Omental fat pad (tissue), 4 donors: ENCODE data around the gene SULT6B1. TPM values are rescaled to one million over a fixed set of nuclear protein-coding genes. Genes with fewer than 3 reads are reported as not detected.

Experiments
- ATAC-seq: fragments of 150-250 bp; one replicate; pipeline ENCODE4 v1.9.1; 2016; ENCODE audit warnings: mild to moderate bottlenecking, moderate library complexity; ENCODE audit not compliant: low FRiP score
- DNase-seq: peaks from one replicate; pipeline ENCODE4 v3.0.0-alpha.2; 2019; ENCODE audit warnings: low spot score
- CTCF ChIP-seq, 3 donors: fragments of 450-650 bp; IDR thresholded peaks; one replicate each; pipeline ENCODE4 v1.5.1; 2016 to 2017; ENCODE audit warnings: antibody characterized with exemption in 3 of 3, mild to moderate bottlenecking in 3 of 3, moderate library complexity in 2 of 3
- total RNA-seq, 4 donors: library from RNA; depleted of rRNA; stranded (reverse); fragments of >200 nt; gene quantifications; one replicate each; pipeline ENCODE4 v1.1.0, GENCODE V29; 2016

The SULT6B1 gene
- total RNA-seq, 4 donors from 2014 or later: not detected

- no peak for TF ChIP-seq CTCF (IDR thresholded peaks at IDR 0.05)
- DNase-seq: no peak
- no peak for ATAC-seq
These were observed 40.1 kb downstream of the SULT6B1 start for GRCh38 chr2:37148325-37148724.

DNA sequence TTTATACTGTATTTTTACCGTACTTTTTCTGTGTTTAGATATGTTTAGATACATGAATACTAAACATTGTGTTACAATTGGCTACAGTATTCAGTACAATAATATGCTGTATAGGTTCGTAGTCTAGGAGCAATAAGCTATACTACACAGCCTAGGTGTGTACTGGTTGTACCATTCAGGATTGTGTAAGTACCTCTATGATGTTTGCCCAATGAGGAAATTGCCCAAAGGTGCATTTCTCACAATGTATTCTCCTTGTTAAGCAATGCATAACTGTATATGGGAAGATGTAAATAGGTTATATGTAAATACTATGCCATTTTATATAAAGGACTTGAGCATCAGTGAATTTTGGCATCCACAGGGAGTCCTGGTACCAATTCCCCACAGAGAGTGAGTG, 42.4 kb downstream of the SULT6B1 start:
- TF ChIP-seq CTCF (IDR thresholded peaks at IDR 0.05): no peak
- ATAC-seq (no peak), DNase-seq (no peak)

DNA sequence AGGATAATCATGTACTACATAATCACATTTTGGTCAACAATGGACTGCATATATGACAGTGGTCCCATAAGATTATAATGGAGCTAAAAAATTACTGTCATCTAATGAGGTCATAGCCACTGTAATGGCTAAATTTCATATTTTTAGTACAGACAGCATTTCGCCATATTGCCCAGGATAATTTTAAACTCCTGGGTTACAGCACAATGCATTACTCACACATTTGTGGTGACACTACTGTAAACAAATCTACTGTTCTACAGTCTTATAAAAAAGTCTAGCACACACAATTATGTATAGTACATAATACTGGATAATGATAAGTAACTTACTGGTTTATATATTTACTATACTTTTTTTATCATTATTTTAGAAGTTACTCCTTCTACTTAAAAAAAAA, 44.5 kb downstream of the SULT6B1 start:
- no peak for TF ChIP-seq CTCF (IDR thresholded peaks at IDR 0.05)
- ATAC-seq (no peak), DNase-seq (no peak)

DNA sequence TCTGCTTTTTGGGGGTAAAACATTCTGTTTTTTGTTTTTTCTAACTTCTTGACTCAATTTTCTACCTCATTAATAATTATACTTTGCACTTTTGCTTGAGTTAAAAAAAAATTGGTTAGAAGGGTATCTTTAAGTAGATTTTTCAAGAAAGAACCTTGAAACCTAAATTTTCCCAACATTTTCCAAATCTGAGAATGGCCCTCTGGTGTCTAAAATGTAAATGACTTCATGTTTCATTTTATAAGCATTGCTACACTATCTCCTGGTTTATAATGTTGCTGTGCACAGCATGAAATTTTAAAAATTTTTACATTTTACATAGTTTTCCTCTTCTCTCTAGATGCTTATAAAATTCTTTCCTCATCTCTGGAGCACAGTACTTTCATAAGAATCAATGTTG, 45.9 kb downstream of the SULT6B1 start:
- ATAC-seq: no peak
- DNase-seq: no peak
- TF ChIP-seq CTCF (IDR thresholded peaks at IDR 0.05): no peak

- ATAC-seq: no peak
These were observed 55.6 kb downstream of the SULT6B1 start for GRCh38 chr2:37132914-37133313.

DNA sequence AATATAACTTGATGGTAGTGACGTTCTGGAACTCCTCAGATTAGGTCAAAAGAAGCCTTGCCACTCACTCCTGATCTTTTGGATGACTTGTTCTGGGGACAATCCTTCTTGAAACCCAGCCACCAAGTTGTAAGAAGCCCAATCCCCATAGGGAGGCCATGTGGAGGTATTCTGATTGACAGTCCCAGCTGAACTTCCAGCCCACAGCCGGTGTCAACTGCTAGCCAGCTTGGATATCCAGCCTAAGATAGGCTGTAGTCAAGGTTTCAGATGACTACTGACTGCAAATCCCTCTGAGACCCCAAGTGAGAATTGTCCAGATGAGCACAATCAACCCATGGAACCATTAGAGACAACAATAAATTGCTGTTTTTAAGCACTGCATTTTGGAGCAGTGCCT, 63.1 kb downstream of the SULT6B1 start:
- ATAC-seq (no peak), DNase-seq (no peak)
- no peak for TF ChIP-seq CTCF (IDR thresholded peaks at IDR 0.05)

More at GRCh38 chr2:37132914-37133313, 55.6 kb downstream of the SULT6B1 start:
- no peak for TF ChIP-seq CTCF (IDR thresholded peaks at IDR 0.05)
- no peak for DNase-seq

- TF ChIP-seq CTCF (IDR thresholded peaks at IDR 0.05): no peak
- no peak for DNase-seq
- no peak for ATAC-seq
These were observed 69.3 kb downstream of the SULT6B1 start for GRCh38 chr2:37119157-37119556.

Other genes starting within 250 kb of the SULT6B1 start
- 10 to 100 TPM; 16.7 to 26.8 (median 21.3) TPM for gene STRN, start 222.1 kb downstream of the SULT6B1 start, total RNA-seq
- gene HEATR5B, start 104.3 kb downstream of the SULT6B1 start, total RNA-seq: 10 to 100 TPM; 27.7 to 50.4 (median 35.5) TPM
- gene GPATCH11, start 104.2 kb downstream of the SULT6B1 start, total RNA-seq: 10 to 100 TPM; 16.6 to 38.5 (median 17.2) TPM
- 10 to 100 TPM; 19.1 to 46.8 (median 22.5) TPM for gene EIF2AK2, start 31.7 kb downstream of the SULT6B1 start, total RNA-seq
- gene CEBPZOS, start 7.8 kb upstream of the SULT6B1 start, total RNA-seq: 10 to 100 TPM; 14.1 to 23.7 (median 20.1) TPM
- 10 to 100 TPM; 30.6 to 67.3 (median 40.9) TPM for gene CEBPZ, start 42.9 kb upstream of the SULT6B1 start, total RNA-seq
- 10 to 100 TPM; 11.9 to 17.3 (median 12.5) TPM for gene NDUFAF7, start 43.0 kb upstream of the SULT6B1 start, total RNA-seq
- gene PRKD3, start 136.2 kb upstream of the SULT6B1 start, total RNA-seq: 10 to 100 TPM; 26.4 to 68.3 (median 42.3) TPM
- gene QPCT, start 156.0 kb upstream of the SULT6B1 start, total RNA-seq: 10 to 100 TPM in 1 of 4 donors, 1 to 10 TPM in 3; 1.9 to 10.9 (median 5.3) TPM